Endothelial cell of umbilical vein (primary cell): ENCODE measurements around the gene SAFB. TPM values are rescaled to one million over a fixed set of nuclear protein-coding genes. Genes with fewer than 3 reads are reported as not detected.

Source experiments
- BruUV-seq: library from RNA; stranded (reverse); fragments of 400-500 nt; replicated peaks from 2 replicates; lab custom pipeline; 2021; lab: Mats Ljungman, UMichigan
- CTCF ChIA-PET: fragments of 300-600, 350-600 bp; sonication (Branson Sonifier 250); formaldehyde crosslinking; loops from one replicate; lab custom pipeline; 2021; ENCODE audit warnings: antibody characterized with exemption, inconsistent platforms; lab: Charles Lee
- POLR2A ChIA-PET: fragments of 300-600, 350-600 bp; sonication (Branson Sonifier 250); formaldehyde crosslinking; loops from one replicate; lab custom pipeline; 2021; ENCODE audit warnings: antibody characterized with exemption, inconsistent platforms; lab: Charles Lee
- DNase-seq: peaks from one replicate; pipeline ENCODE4 v3.0.0-alpha.2; 2011; ENCODE audit warnings: low read depth, low spot score
- FAIRE-seq: peaks from 2 replicates; lab custom pipeline; 2011; peaks lifted over from hg19 to GRCh38; lab: Jason Lieb, UNC
- H2AFZ ChIP-seq: 2 replicates; pipeline ENCODE4 v1.6.0; 2012; ENCODE audit warnings: low read depth, low read length, control low read depth, inconsistent platforms
- H3K27ac ChIP-seq: 2 replicates; pipeline ENCODE4 v1.5.1; 2011; ENCODE audit warnings: low read depth, mild to moderate bottlenecking, control low read depth, low read length, moderate library complexity; ENCODE audit not compliant: insufficient read depth
- H3K27me3 ChIP-seq, 2 experiments: 2 replicates each; pipeline versions ENCODE4 v1.6.0 to v1.6.1; 2011; ENCODE audit warnings: low read length in 2 of 2, mixed read lengths in 1 of 2; ENCODE audit not compliant: control insufficient read depth in 2 of 2, insufficient read depth in 2 of 2
- H3K36me3 ChIP-seq, 2 experiments: 2 replicates in 1 of 2; 3 replicates in 1 of 2; pipeline ENCODE4 v1.5.1; 2011; ENCODE audit warnings: low read length in 2 of 2, mild to moderate bottlenecking in 1 of 2, moderate library complexity in 1 of 2; ENCODE audit not compliant: control insufficient read depth in 2 of 2, insufficient read depth in 2 of 2; ENCODE audit errors: extremely low read depth in 1 of 2
- H3K4me1 ChIP-seq: 3 replicates; pipeline ENCODE4 v1.5.1; 2011; ENCODE audit warnings: mild to moderate bottlenecking, low read length; ENCODE audit not compliant: control insufficient read depth, insufficient read depth; ENCODE audit errors: extremely low read depth
- H3K4me2 ChIP-seq: 2 replicates; pipeline ENCODE4 v1.6.1; 2011; ENCODE audit warnings: low read length, control low read depth, mixed read lengths; ENCODE audit not compliant: insufficient read depth
- H3K4me3 ChIP-seq, 3 experiments: fragments of 200-600 bp in 1 of 3; sonication (generic), shearing (Covaris generic) in 1 of 3; replicated peaks in 1 of 3; 2 replicates each; pipeline ENCODE4 v1.5.1; 2011 to 2016; ENCODE audit warnings: control low read depth in 3 of 3, low read length in 3 of 3, mild to moderate bottlenecking in 2 of 3, inconsistent platforms in 1 of 3, low read depth in 1 of 3, moderate library complexity in 1 of 3; ENCODE audit not compliant: insufficient read depth in 1 of 3
- H3K79me2 ChIP-seq: 2 replicates; pipeline ENCODE4 v1.6.0; 2012; ENCODE audit warnings: low read length, inconsistent platforms; ENCODE audit not compliant: control insufficient read depth, insufficient read depth
- H3K9ac ChIP-seq: replicated peaks from 2 replicates; pipeline ENCODE3; 2011; ENCODE audit warnings: low read length, control low read depth; ENCODE audit not compliant: insufficient read depth; ENCODE audit errors: extremely low read depth
- H3K9me1 ChIP-seq: replicated peaks from 3 replicates; pipeline ENCODE4 v1.6.0; 2011; ENCODE audit warnings: mild to moderate bottlenecking, low read length; ENCODE audit not compliant: control insufficient read depth, insufficient read depth; ENCODE audit errors: extremely low read depth
- H3K9me3 ChIP-seq: replicated peaks from 2 replicates; pipeline ENCODE4 v1.5.1; 2012; ENCODE audit warnings: low read length, inconsistent platforms; ENCODE audit not compliant: control insufficient read depth, insufficient read depth
- H4K20me1 ChIP-seq: replicated peaks from 2 replicates; pipeline ENCODE3; 2011; ENCODE audit warnings: mild to moderate bottlenecking, low read length; ENCODE audit not compliant: control insufficient read depth, insufficient read depth; ENCODE audit errors: extremely low read depth
- EZH2 ChIP-seq: IDR thresholded peaks from 2 replicates; pipeline ENCODE4 v1.6.1; 2012; ENCODE audit warnings: borderline replicate concordance, low read depth, mild to moderate bottlenecking, moderate library complexity, low read length, inconsistent platforms; ENCODE audit not compliant: severe bottlenecking
- FOS ChIP-seq: IDR thresholded peaks from 2 replicates; pipeline ENCODE4 v1.6.1; 2011; ENCODE audit warnings: mild to moderate bottlenecking, low read length, moderate library complexity, borderline replicate concordance; ENCODE audit not compliant: insufficient read depth
- GATA2 ChIP-seq: IDR thresholded peaks from 2 replicates; pipeline ENCODE4 v1.7.0; 2011; ENCODE audit warnings: low read depth, mild to moderate bottlenecking, moderate library complexity, mixed read lengths, low read length; ENCODE audit not compliant: insufficient read length, insufficient read depth
- MYC ChIP-seq: IDR thresholded peaks from one replicate; pipeline ENCODE4 v1.6.1; 2011; ENCODE audit warnings: mild to moderate bottlenecking, low read depth, low read length
- POLR2A ChIP-seq: IDR thresholded peaks from 2 replicates; pipeline ENCODE4 v1.6.1; 2012; ENCODE audit warnings: low read depth, mild to moderate bottlenecking, control low read depth, low read length
- dilution Hi-C: fragments of 300-500 bp; cut with MboI; formaldehyde crosslinking; loops from one replicate; pipeline ENCODE4 v1.15.0; 2019; ENCODE audit warnings: low sequenced_read_pairs; ENCODE audit not compliant: extremely low pct_ligation_motif_present
- intact Hi-C: fragments of 100-400 bp; cut with micrococcal nuclease; formaldehyde crosslinking; loops from one replicate; pipeline ENCODE4 v1.10.0; 2022
- polyA plus RNA-seq, 4 experiments: library from polyadenylated mRNA; depleted of rRNA in 3 of 4; stranded (reverse) in 3 of 4; unstranded in 1 of 4; fragments of >200 nt; gene quantifications; 2 replicates each; pipeline versions ENCODE4 v1.2.1 to v1.2.3, GENCODE V29; 2011 to 2012; ENCODE audit warnings: missing spikeins in 1 of 4
- total RNA-seq: library from RNA; stranded (reverse); gene quantifications from 2 replicates; pipeline ENCODE4 v1.2.3, GENCODE V29; 2021
- TF ChIP-seq, protein P1 (sequence below), 2 donors: IDR thresholded peaks; 1 replicate in 1 of 2; 2 replicates in 1 of 2; pipeline ENCODE4 v1.5.1; 2011; ENCODE audit warnings: low read length in 2 of 2, mild to moderate bottlenecking in 2 of 2, moderate library complexity in 2 of 2, control low read depth in 1 of 2, inconsistent platforms in 1 of 2, low read depth in 1 of 2; ENCODE audit not compliant: insufficient read depth in 1 of 2; ENCODE audit errors: extremely low read depth in 1 of 2
- TF ChIP-seq, protein P2 (sequence below): IDR thresholded peaks from 2 replicates; pipeline ENCODE4 v1.6.1; 2011; ENCODE audit not compliant: insufficient read depth, insufficient read length

SAFB gene
- total and polyA plus RNA-seq, 2 donors (not counting 3 experiments of a cell fraction or from before 2014, with no cell fraction given), result 44.7 to 109 TPM

DNA sequence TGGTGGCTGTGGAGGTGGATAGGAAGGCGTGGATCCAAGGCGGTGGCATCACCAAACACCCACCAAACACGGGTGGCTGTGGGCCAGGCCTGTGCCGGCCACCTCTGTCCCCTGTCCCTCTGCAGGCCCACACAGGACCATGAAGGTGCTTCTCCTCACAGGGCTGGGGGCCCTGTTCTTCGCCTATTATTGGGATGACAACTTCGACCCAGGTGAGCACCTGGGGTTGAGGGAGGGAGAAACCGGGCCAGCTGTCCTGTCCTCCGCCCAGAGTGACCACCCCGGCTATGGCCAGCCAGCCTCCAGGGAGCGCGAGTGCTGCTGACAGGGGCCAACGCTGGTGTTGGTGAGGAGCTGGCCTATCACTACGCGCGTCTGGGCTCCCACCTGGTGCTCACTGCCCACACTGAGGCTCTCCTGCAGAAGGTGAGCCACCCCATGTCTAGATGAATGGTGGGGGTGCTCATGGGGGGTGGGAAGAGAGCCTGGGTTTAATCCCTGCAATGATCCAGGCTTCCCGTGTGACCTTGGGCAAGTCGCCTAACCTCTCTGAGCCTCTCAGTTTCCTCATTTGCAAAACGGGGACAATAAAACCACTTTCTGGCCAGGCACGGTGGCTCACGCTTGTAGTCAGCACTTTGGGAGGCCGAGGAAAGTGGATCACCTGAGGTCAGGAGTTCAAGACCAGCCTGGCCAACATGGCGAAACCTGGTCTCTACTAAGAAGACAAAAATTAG lies 62.0 kb downstream of the SAFB start:
- no peaks in the 10 kb centered on the region for H3K27me3 ChIP-seq
- no peaks in the 10 kb centered on the region for H3K9me1 ChIP-seq
- H3K9ac ChIP-seq, result no peak overlapping the region
- DNase-seq, result no peak
- no peak overlapping the region for H3K4me3 ChIP-seq
- H2AFZ ChIP-seq, result no peak overlapping the region
- no peaks in the 10 kb centered on the region for H3K9me3 ChIP-seq
- peaks cover 2% of the 10 kb centered on the region for H3K79me2 ChIP-seq
- POLR2A ChIA-PET, result no interaction called here
- dilution Hi-C loops (no loop called here), intact Hi-C loops (no loop called here)
- H4K20me1 ChIP-seq, result no peaks in the 10 kb centered on the region
- H3K4me2 ChIP-seq, result no peak overlapping the region
- peaks cover 5% of the 10 kb centered on the region for H3K4me1 ChIP-seq
- no peak overlapping the region for H3K27ac ChIP-seq
- FAIRE-seq, result no peak
- CTCF ChIA-PET, result no interaction called here
- TF ChIP-seq GATA2 (no peak), FOS (no peak), POLR2A (no peak), EZH2 (no peak), MYC (no peak)
- TF ChIP-seq, protein P1, sequence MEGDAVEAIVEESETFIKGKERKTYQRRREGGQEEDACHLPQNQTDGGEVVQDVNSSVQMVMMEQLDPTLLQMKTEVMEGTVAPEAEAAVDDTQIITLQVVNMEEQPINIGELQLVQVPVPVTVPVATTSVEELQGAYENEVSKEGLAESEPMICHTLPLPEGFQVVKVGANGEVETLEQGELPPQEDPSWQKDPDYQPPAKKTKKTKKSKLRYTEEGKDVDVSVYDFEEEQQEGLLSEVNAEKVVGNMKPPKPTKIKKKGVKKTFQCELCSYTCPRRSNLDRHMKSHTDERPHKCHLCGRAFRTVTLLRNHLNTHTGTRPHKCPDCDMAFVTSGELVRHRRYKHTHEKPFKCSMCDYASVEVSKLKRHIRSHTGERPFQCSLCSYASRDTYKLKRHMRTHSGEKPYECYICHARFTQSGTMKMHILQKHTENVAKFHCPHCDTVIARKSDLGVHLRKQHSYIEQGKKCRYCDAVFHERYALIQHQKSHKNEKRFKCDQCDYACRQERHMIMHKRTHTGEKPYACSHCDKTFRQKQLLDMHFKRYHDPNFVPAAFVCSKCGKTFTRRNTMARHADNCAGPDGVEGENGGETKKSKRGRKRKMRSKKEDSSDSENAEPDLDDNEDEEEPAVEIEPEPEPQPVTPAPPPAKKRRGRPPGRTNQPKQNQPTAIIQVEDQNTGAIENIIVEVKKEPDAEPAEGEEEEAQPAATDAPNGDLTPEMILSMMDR (IDR thresholded peaks at IDR 0.05; ENCODE audit: extremely low read depth in 1 of 2, insufficient read depth in 1 of 2, low read depth in 1 of 2, low read length in 2 of 2), result no peak
- TF ChIP-seq, protein P2, sequence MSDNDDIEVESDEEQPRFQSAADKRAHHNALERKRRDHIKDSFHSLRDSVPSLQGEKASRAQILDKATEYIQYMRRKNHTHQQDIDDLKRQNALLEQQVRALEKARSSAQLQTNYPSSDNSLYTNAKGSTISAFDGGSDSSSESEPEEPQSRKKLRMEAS, result no peak
- no peaks in the 10 kb centered on the region for H3K36me3 ChIP-seq
- BruUV-seq, result no TSS peak
